Caco-2 (cell line): ENCODE data around the gene HLA-DOB. TPM values are rescaled to one million over a fixed set of nuclear protein-coding genes. Genes with fewer than 3 reads are reported as not detected.

Experiments used
- BruUV-seq: library from RNA; stranded (reverse); fragments of 400-500 nt; replicated peaks from 2 replicates; lab custom pipeline; 2021; lab: Mats Ljungman, UMichigan
- CTCF ChIA-PET: fragments of 300-600 bp; sonication (Branson Sonifier 250); formaldehyde crosslinking; loops from one replicate; lab custom pipeline; 2022; ENCODE audit warnings: antibody characterized with exemption; lab: Charles Lee
- POLR2A ChIA-PET: fragments of 300-600 bp; sonication (Branson Sonifier 250); formaldehyde crosslinking; loops from one replicate; lab custom pipeline; 2022; ENCODE audit warnings: antibody characterized with exemption; lab: Charles Lee
- DNase-seq, 2 experiments: peaks; one replicate each; pipeline versions ENCODE4 v3.0.0 to v3.0.0-alpha.2; 2020 to 2022
- H3K27me3 ChIP-seq: replicated peaks from 2 replicates; pipeline ENCODE4 v1.6.0; 2011; ENCODE audit warnings: low read length; ENCODE audit not compliant: control insufficient read depth, insufficient read depth
- H3K36me3 ChIP-seq: 2 replicates; pipeline ENCODE4 v1.5.1; 2011; ENCODE audit warnings: low read length; ENCODE audit not compliant: control insufficient read depth, insufficient read depth
- H3K4me1 ChIP-seq: fragments of 250-450 bp; sonication (Bioruptor Pico); 2 replicates; pipeline ENCODE4 v1.5.1; 2020; ENCODE audit warnings: mild to moderate bottlenecking
- H3K4me3 ChIP-seq: 2 replicates; pipeline ENCODE4 v1.5.1; 2011; ENCODE audit warnings: low read depth, mild to moderate bottlenecking, control low read depth, low read length
- H3K9me3 ChIP-seq: fragments of 250-450 bp; sonication (Bioruptor Pico); 2 replicates; pipeline ENCODE4 v1.5.1; 2020; ENCODE audit warnings: mild to moderate bottlenecking, moderate library complexity
- H3K27ac Mint-ChIP-seq: one replicate; pipeline ENCODE4 v1.8.0; 2022; ENCODE audit warnings: mixed read lengths; ENCODE audit not compliant: unreplicated experiment
- H3K27me3 Mint-ChIP-seq: one replicate; pipeline ENCODE4 v1.8.0; 2022; ENCODE audit warnings: mixed read lengths; ENCODE audit not compliant: insufficient read depth, unreplicated experiment
- H3K36me3 Mint-ChIP-seq: one replicate; pipeline ENCODE4 v1.8.0; 2022; ENCODE audit warnings: mild to moderate bottlenecking, mixed read lengths; ENCODE audit not compliant: insufficient read depth, unreplicated experiment
- H3K4me1 Mint-ChIP-seq: one replicate; pipeline ENCODE4 v1.8.0; 2022; ENCODE audit warnings: low read depth, mixed read lengths; ENCODE audit not compliant: unreplicated experiment
- H3K4me3 Mint-ChIP-seq: one replicate; pipeline ENCODE4 v1.8.0; 2022; ENCODE audit warnings: mild to moderate bottlenecking, moderate library complexity, mixed read lengths; ENCODE audit not compliant: unreplicated experiment
- H3K9me3 Mint-ChIP-seq: one replicate; pipeline ENCODE4 v1.8.0; 2022; ENCODE audit warnings: mixed read lengths; ENCODE audit not compliant: unreplicated experiment
- intact Hi-C: fragments of 100-400 bp; cut with micrococcal nuclease; formaldehyde crosslinking; loops from one replicate; pipeline ENCODE4 v1.10.0; 2022; ENCODE audit not compliant: unreplicated experiment
- total RNA-seq: library from RNA; stranded (reverse); gene quantifications from 2 replicates; pipeline ENCODE4 v1.2.3, GENCODE V29; 2022
- TF ChIP-seq, protein P1 (sequence below), 2 experiments: fragments of 200-600 bp in 1 of 2; IDR thresholded peaks; 1 replicate in 1 of 2; 2 replicates in 1 of 2; pipeline versions ENCODE4 v1.5.1 to v1.8.0; 2011 to 2022; ENCODE audit warnings: antibody characterized with exemption in 1 of 2, control low read depth in 1 of 2, inconsistent platforms in 1 of 2, low read depth in 1 of 2, low read length in 1 of 2, mild to moderate bottlenecking in 1 of 2, moderate library complexity in 1 of 2; ENCODE audit not compliant: insufficient read depth in 1 of 2, severe bottlenecking in 1 of 2, unreplicated experiment in 1 of 2

HLA-DOB gene
- total RNA-seq, 1 experiment from 2014 or later, result 0.61 TPM

DNA sequence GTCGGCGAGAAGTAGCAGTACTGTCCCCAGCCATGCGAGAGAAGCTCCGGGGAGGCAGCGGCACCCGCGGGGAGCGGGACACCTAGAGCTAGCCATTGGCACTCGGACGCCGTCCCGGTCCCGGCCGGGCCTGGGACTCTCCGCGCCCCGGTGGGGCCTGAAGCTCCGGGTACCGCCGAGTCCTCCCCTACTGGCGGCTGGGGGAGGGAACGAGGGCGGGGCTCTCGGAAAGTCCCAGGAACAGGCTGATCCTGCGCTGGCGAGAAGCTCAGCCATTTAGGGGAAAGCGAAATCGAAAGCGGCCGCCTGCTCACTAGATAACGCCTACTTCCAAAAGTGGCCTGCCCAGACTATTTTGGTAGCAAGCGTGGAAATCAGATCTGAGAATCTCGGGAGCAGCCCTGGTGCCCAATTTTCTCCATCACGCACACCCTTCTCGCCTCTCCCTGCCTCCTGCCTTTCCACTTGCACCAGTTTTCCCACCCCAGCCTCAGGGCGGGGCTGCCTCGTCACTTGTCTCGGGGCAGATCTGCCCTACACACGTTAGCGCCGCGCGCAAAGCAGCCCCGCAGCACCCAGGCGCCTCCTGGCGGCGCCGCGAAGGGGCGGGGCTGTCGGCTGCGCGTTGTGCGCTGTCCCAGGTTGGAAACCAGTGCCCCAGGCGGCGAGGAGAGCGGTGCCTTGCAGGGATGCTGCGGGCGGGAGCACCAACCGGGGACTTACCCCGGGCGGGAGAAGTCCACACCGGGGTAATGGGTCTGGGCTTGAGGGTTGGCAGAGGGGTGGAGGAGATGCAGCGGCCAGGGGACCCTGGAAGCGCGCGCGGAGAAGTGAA, 37.0 kb upstream of the HLA-DOB start, which contains the start of the genes PSMB9 and TAP1:
Gene PSMB9 (plus strand): TSS at position 652 of the 835 bp plus-strand sequence. CDS start 38 bp downstream, at position 690.
Gene TAP1 (minus strand): TSS at position 164 of the 835 bp plus-strand sequence. CDS start 68 bp downstream, at position 96.
- H3K27me3 Mint-ChIP-seq, result peaks cover 26% of the 10 kb centered on the region
- H3K27ac Mint-ChIP-seq, result peak within 1 kb of the TSS; percentile 73
- peaks cover 16% of the 10 kb centered on the region for H3K4me1 Mint-ChIP-seq
- intact Hi-C loops, result loop anchor here (1.0 kb wide), 2 partner anchors 9 to 15 kb away; partner anchors contain the start of genes PSMB8 and TAP2
- H3K4me3 Mint-ChIP-seq, result peak within 1 kb of the TSS; percentile 88
- no peaks in the 10 kb centered on the region for H3K36me3 ChIP-seq
- TF ChIP-seq, protein P1, sequence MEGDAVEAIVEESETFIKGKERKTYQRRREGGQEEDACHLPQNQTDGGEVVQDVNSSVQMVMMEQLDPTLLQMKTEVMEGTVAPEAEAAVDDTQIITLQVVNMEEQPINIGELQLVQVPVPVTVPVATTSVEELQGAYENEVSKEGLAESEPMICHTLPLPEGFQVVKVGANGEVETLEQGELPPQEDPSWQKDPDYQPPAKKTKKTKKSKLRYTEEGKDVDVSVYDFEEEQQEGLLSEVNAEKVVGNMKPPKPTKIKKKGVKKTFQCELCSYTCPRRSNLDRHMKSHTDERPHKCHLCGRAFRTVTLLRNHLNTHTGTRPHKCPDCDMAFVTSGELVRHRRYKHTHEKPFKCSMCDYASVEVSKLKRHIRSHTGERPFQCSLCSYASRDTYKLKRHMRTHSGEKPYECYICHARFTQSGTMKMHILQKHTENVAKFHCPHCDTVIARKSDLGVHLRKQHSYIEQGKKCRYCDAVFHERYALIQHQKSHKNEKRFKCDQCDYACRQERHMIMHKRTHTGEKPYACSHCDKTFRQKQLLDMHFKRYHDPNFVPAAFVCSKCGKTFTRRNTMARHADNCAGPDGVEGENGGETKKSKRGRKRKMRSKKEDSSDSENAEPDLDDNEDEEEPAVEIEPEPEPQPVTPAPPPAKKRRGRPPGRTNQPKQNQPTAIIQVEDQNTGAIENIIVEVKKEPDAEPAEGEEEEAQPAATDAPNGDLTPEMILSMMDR (IDR thresholded peaks at IDR 0.05; ENCODE audit: insufficient read depth in 1 of 2, low read depth in 1 of 2, low read length in 1 of 2, severe bottlenecking in 1 of 2, unreplicated experiment in 1 of 2), result peak; percentile 65 to 85
- H3K9me3 Mint-ChIP-seq, result no peaks in the 10 kb centered on the region
- ChIA-PET POLR2A (interaction anchor here (0.5 to 2.2 kb wide), 6 partner anchors 15 to 491 kb away, joined by 3 to 17 read pairs (median 4); partner anchors contain the start of genes HLA-DQB2 and TAP2), CTCF (interaction anchor here (0.6 to 3.6 kb wide), 10 partner anchors 8 to 723 kb away, joined by 3 to 79 read pairs (median 4); partner anchors contain the start of genes PSMB8 and TAP2)
- H3K36me3 Mint-ChIP-seq, result peaks cover 5% of the 10 kb centered on the region
- H3K9me3 ChIP-seq, result no peaks in the 10 kb centered on the region
- BruUV-seq, result no TSS peak
- peaks cover 6% of the 10 kb centered on the region; the same call in 1 of the 2 replicates for H3K4me1 ChIP-seq
- H3K4me3 ChIP-seq, result peak within 1 kb of the TSS; percentile 46
- DNase-seq, result peak; percentile 84 to 90
- H3K27me3 ChIP-seq, result peaks cover 1% of the 10 kb centered on the region

DNA sequence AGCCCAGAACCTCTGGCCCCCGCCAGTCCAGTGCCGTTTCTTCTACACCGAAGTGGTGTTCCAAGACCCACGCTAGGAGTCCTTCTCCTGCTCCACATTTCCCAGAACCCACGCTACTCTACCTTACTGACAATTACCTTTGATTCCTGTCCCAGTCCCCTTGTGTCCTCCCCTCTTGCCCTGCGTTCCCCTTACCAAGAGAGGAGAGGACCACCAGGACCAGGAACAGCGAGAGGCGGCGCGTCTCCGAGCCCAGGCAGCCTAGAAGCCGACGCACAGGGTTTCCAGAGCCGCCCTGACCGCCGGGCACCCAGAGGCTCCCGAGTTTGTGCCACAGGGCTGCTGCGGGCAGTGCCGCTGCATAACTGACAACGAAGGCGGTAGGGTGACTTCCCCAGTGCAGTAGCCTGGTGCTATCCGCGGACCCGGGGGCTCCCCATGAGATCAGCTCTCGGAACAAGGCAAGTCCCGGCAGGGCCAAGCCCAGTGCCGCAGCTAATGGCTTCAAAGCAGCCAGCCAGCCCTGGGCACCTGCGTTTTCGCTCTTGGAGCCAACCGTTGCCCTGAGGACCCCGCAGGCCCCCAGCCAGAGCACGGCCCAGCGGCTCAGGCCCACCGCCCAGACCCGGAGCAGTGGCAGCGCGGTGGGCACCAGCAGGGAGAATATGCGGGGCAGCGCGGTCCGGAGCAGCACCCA, 36.2 kb upstream of the HLA-DOB start:
- Histone ChIP-seq H3K9me3 (no peaks in the 10 kb centered on the region), H3K4me3 (peak overlapping the region; percentile 46), H3K4me1 (peaks cover 6% of the 10 kb centered on the region; the same call in 1 of the 2 replicates), H3K36me3 (no peaks in the 10 kb centered on the region), H3K27me3 (peaks cover 1% of the 10 kb centered on the region)
- H3K4me3 Mint-ChIP-seq, result peak overlapping the region; percentile 88
- CTCF ChIA-PET, result interaction anchor here (0.9 to 3.6 kb wide), 8 partner anchors 8 to 119 kb away, joined by 3 to 79 read pairs (median 4); partner anchors contain the start of genes PSMB8 and TAP2
- peaks cover 16% of the 10 kb centered on the region for H3K4me1 Mint-ChIP-seq
- no peak overlapping the region for H3K27ac Mint-ChIP-seq
- intact Hi-C loops, result no loop called here
- H3K36me3 Mint-ChIP-seq, result peaks cover 5% of the 10 kb centered on the region
- TF ChIP-seq, protein P1 (IDR thresholded peaks at IDR 0.05; ENCODE audit: insufficient read depth in 1 of 2, low read depth in 1 of 2, low read length in 1 of 2, severe bottlenecking in 1 of 2, unreplicated experiment in 1 of 2), result no peak
- no TSS peak for BruUV-seq
- peaks cover 29% of the 10 kb centered on the region for H3K27me3 Mint-ChIP-seq
- no peak for DNase-seq
- POLR2A ChIA-PET, result interaction anchor here (0.5 to 2.2 kb wide), 6 partner anchors 15 to 492 kb away, joined by 3 to 17 read pairs (median 4); partner anchors contain the start of genes HLA-DQB2 and TAP2
- H3K9me3 Mint-ChIP-seq, result no peaks in the 10 kb centered on the region
